Measurements from ENCODE around the gene PLCD3. TPM values are rescaled to one million over a fixed set of nuclear protein-coding genes. Genes with fewer than 3 reads are reported as not detected.
A peak's percentile ranks its signal among the peaks of the same experiment; 100 is the strongest.

Gene PLCD3
- total RNA-seq, 1 donor from 2014 or later, result 54.0 TPM

DNA sequence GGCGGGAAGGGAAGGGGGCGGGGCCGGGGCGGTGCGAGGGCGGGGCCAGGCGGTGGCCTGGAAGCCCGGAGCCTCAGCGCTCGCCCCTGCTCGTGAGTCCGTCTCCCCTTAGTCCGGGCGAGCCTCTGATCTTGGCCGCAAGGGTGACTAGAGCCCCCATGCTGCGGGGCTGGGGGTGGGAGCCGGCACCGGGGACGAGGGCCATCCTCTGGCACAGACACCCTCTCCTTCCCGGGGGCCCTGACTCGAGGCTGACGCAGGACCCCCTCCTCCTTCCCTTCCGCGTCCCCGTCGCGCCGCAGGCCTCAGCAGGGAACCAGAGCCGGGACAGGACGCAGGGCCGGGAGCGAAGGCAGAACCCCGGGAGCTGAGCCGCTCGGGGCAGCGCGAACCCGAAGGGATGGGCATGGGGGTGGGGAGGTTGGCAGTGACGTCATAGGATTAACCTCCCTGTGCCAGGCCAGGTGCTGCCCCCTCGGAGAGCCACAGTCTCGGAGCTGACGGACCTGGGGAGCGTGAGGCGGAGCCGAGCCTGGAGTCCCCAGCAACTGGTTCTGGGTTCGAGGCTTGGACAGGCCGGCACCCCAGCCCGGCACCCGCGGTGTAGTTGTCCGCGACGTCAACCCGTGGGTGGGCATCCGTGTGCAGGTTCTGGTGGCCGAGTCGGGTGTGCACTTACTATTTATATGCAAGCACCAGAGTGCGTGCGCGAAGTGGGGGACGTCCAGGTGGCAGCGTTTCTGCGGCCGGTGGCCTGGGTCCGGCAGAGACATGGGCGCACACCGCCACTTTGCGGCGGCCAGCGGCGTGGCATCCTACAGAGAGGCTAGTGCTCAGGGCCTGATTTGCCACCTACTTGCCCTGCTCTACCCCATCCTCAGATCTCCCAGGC is 503 bp upstream of the PLCD3 start:
- peaks cover 42% of the 10 kb centered on the region for H3K4me1 Mint-ChIP-seq
- DNase-seq (ENCODE audit: low spot score in 2 of 2, unreplicated experiment in 2 of 2), result peak; percentile 53 to 77
- no peaks in the 10 kb centered on the region for H3K36me3 Mint-ChIP-seq
- no peaks in the 10 kb centered on the region for H3K27me3 Mint-ChIP-seq (ENCODE audit: low read depth)
- H3K27ac Mint-ChIP-seq, result peak overlapping the region; percentile 92
- TF ChIP-seq, protein P1, sequence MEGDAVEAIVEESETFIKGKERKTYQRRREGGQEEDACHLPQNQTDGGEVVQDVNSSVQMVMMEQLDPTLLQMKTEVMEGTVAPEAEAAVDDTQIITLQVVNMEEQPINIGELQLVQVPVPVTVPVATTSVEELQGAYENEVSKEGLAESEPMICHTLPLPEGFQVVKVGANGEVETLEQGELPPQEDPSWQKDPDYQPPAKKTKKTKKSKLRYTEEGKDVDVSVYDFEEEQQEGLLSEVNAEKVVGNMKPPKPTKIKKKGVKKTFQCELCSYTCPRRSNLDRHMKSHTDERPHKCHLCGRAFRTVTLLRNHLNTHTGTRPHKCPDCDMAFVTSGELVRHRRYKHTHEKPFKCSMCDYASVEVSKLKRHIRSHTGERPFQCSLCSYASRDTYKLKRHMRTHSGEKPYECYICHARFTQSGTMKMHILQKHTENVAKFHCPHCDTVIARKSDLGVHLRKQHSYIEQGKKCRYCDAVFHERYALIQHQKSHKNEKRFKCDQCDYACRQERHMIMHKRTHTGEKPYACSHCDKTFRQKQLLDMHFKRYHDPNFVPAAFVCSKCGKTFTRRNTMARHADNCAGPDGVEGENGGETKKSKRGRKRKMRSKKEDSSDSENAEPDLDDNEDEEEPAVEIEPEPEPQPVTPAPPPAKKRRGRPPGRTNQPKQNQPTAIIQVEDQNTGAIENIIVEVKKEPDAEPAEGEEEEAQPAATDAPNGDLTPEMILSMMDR (IDR thresholded peaks at IDR 0.05; ENCODE audit: unreplicated experiment), result peak; percentile 57
- H3K9me3 Mint-ChIP-seq, result no peaks in the 10 kb centered on the region
- H3K4me3 Mint-ChIP-seq, result peak overlapping the region; percentile 81

DNA sequence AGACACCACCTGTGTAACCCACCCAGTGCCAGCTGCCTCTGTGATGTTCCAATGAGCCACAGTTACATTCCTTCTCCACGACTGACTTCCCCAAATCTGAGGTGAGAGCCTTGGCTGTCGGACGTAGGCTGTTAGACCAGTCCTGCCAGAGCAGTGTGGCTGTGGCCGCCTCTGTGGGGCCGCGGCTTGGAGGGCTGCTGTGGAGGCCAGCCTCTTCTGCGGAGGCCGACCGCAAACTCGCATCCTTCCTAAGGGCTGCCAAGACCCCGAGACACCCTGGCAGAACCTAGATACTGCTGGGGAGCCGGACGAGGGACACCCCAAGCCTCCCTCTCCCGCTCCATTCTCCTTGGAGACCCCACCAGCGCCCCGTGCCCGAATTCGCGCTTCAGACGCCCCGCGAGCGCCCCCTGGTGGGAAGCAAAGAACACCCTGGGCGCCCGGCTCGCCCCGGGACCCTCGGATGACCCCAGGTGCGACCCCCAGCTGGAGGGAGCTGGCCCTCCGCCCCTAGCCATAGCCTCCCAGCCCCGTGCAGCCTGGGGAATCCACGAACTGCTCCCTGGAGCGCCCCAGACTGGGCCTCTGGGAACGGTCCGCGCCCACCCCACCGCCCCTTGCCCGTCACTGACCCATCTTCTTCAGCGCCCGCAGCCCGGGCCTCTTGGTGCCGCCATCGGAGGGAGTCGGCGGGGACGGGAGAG is 547 bp downstream of the PLCD3 start:
- peak overlapping the region; percentile 81 for H3K4me3 Mint-ChIP-seq
- H3K9me3 Mint-ChIP-seq, result no peaks in the 10 kb centered on the region
- no peaks in the 10 kb centered on the region for H3K36me3 Mint-ChIP-seq
- peaks cover 53% of the 10 kb centered on the region for H3K4me1 Mint-ChIP-seq
- peak; percentile 67 to 86 for DNase-seq (ENCODE audit: low spot score in 2 of 2, unreplicated experiment in 2 of 2)
- TF ChIP-seq, protein P1 (IDR thresholded peaks at IDR 0.05; ENCODE audit: unreplicated experiment), result peak; percentile 99
- no peaks in the 10 kb centered on the region for H3K27me3 Mint-ChIP-seq (ENCODE audit: low read depth)
- peak overlapping the region; percentile 53 for H3K27ac Mint-ChIP-seq

GRCh38 chr17:45130681-45131615 is 1.4 kb downstream of the PLCD3 start:
- TF ChIP-seq, protein P1 (IDR thresholded peaks at IDR 0.05; ENCODE audit: unreplicated experiment), result no peak
- DNase-seq (ENCODE audit: low spot score in 2 of 2, unreplicated experiment in 2 of 2), result no peak
- H3K9me3 Mint-ChIP-seq, result no peaks in the 10 kb centered on the region
- H3K27me3 Mint-ChIP-seq (ENCODE audit: low read depth), result no peaks in the 10 kb centered on the region
- peak overlapping the region; percentile 81 for H3K4me3 Mint-ChIP-seq
- no peaks in the 10 kb centered on the region for H3K36me3 Mint-ChIP-seq
- H3K4me1 Mint-ChIP-seq, result peaks cover 48% of the 10 kb centered on the region
- no peak overlapping the region for H3K27ac Mint-ChIP-seq

- no peak for DNase-seq (ENCODE audit: low spot score in 2 of 2, unreplicated experiment in 2 of 2)
- H3K27ac Mint-ChIP-seq, result no peak overlapping the region
- no peaks in the 10 kb centered on the region for H3K9me3 Mint-ChIP-seq
- TF ChIP-seq, protein P1 (IDR thresholded peaks at IDR 0.05; ENCODE audit: unreplicated experiment), result no peak
- H3K36me3 Mint-ChIP-seq, result no peaks in the 10 kb centered on the region
- no peaks in the 10 kb centered on the region for H3K27me3 Mint-ChIP-seq (ENCODE audit: low read depth)
- H3K4me3 Mint-ChIP-seq, result peak overlapping the region; percentile 81
- H3K4me1 Mint-ChIP-seq, result peaks cover 44% of the 10 kb centered on the region
Observed at GRCh38 chr17:45129940-45130680, 2.2 kb downstream of the PLCD3 start.

Data from mesothelial cell of epicardium (in vitro differentiated cells).